Neural progenitor cell (in vitro differentiated cells): ENCODE measurements around the gene PINK1.

Experiments
- EZH2 ChIP-seq: fragments of 200-600 bp; sonication (generic); IDR thresholded peaks from 2 replicates; pipeline ENCODE4 v1.6.1; 2017; ENCODE audit warnings: antibody characterized with exemption, mild to moderate bottlenecking, moderate library complexity
- EZH2phosphoT487 ChIP-seq: fragments of 200-600 bp; sonication (generic); IDR thresholded peaks from 2 replicates; pipeline ENCODE4 v1.6.1; 2017; ENCODE audit warnings: antibody characterized with exemption
- TF ChIP-seq, protein P1 (sequence below): fragments of 200-600 bp; sonication (generic); IDR thresholded peaks from 2 replicates; pipeline ENCODE4 v1.5.1; 2017; ENCODE audit warnings: antibody characterized with exemption, mild to moderate bottlenecking

DNA sequence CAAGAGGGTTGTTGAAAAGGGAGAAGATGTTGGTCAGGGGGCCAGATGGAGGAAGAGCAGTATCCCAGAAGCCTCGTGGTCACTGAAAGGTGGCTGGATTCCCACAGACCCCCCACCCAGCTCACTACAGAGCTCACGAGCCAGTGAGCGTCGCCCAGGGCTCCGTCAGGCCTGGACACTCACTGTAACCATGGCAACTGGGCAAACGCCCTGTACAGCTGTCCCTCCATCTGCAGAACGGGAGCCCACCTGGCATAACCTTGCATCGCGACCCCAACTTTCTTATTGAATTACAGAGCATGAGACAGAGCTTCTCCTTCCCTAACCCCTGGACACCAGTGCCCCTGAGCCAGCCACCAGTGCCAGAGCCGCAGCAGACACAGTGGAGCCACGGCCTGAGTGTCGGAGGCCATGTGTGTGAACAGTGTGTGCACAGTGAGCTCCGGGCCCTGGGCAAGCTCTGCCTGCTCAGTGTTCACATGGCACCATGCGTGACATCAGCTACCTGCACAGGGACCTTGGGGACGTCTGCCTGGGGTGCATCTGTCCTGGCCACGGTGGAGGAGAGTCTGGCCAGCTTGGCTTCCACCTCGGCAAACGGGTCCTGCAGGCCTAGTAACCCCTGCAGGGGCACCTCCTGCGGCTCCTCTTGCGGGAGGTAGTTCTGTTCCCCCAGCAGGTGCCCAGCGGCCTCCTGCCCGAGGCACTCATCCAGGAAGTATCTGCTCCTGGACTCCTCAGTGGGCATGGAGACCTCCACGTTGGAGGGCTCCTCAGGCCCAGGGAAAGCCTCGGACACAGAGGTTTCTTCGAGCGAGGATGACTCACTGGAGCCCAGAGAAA, 53.8 kb downstream of the PINK1 start:
- TF ChIP-seq, protein P1, sequence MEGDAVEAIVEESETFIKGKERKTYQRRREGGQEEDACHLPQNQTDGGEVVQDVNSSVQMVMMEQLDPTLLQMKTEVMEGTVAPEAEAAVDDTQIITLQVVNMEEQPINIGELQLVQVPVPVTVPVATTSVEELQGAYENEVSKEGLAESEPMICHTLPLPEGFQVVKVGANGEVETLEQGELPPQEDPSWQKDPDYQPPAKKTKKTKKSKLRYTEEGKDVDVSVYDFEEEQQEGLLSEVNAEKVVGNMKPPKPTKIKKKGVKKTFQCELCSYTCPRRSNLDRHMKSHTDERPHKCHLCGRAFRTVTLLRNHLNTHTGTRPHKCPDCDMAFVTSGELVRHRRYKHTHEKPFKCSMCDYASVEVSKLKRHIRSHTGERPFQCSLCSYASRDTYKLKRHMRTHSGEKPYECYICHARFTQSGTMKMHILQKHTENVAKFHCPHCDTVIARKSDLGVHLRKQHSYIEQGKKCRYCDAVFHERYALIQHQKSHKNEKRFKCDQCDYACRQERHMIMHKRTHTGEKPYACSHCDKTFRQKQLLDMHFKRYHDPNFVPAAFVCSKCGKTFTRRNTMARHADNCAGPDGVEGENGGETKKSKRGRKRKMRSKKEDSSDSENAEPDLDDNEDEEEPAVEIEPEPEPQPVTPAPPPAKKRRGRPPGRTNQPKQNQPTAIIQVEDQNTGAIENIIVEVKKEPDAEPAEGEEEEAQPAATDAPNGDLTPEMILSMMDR = no peak
- no peak for TF ChIP-seq EZH2
- TF ChIP-seq EZH2phosphoT487 = no peak
